GM12878 (cell line): ENCODE data around the gene LRRC41. TPM values are rescaled to one million over a fixed set of nuclear protein-coding genes. Genes with fewer than 3 reads are reported as not detected.

Experiments
- ATAC-seq: fragments of 200-7000 bp; cut with Tn5 transposase; 3 replicates; pipeline ENCODE4 v1.9.1; 2020; ENCODE audit warnings: mild to moderate bottlenecking, moderate library complexity
- BruUV-seq: library from RNA; stranded (reverse); fragments of 400-500 nt; replicated peaks from 2 replicates; lab custom pipeline; 2021; lab: Mats Ljungman, UMichigan
- CTCF ChIA-PET: fragments of 300-600 bp; sonication (Branson Sonifier 250); formaldehyde crosslinking; extraction: SDS; loops from one replicate; lab custom pipeline; 2021; ENCODE audit warnings: inconsistent platforms; lab: Yijun Ruan, JAX
- POLR2A ChIA-PET: fragments of 350-600 bp; formaldehyde crosslinking; extraction: SDS; loops from one replicate; lab custom pipeline; 2021; ENCODE audit warnings: inconsistent platforms; lab: Charles Lee
- RAD21 ChIA-PET: fragments of 300-600 bp; sonication (Branson Sonifier 250); formaldehyde crosslinking; loops from one replicate; lab custom pipeline; 2023; ENCODE audit warnings: antibody characterized with exemption; ENCODE audit not compliant: unreplicated experiment; lab: Charles Lee
- SMC1A ChIA-PET: fragments of 300-600 bp; sonication (Branson Sonifier 250); formaldehyde crosslinking; loops from one replicate; lab custom pipeline; 2023; ENCODE audit not compliant: unreplicated experiment, uncharacterized antibody; lab: Charles Lee
- DNase-seq: peaks from one replicate; pipeline ENCODE4 v3.0.0-alpha.2; 2011; ENCODE audit warnings: low read depth, low spot score
- FAIRE-seq: peaks from 3 replicates; lab custom pipeline; 2011; peaks lifted over from hg19 to GRCh38; lab: Jason Lieb, UNC
- H2AFZ ChIP-seq: 2 replicates; pipeline ENCODE4 v1.6.0; 2011; ENCODE audit warnings: low read depth, low read length, control low read depth; ENCODE audit not compliant: control insufficient read depth
- H3K27ac ChIP-seq: 2 replicates; pipeline ENCODE4 v1.5.1; 2011; ENCODE audit warnings: control low read depth; ENCODE audit not compliant: control insufficient read depth, insufficient read depth
- H3K27me3 ChIP-seq, 2 experiments: replicated peaks in 1 of 2; 2 replicates each; pipeline versions ENCODE4 v1.6.0 to v1.6.1; 2011; ENCODE audit warnings: low read length in 1 of 2; ENCODE audit not compliant: control insufficient read depth in 2 of 2, insufficient read depth in 2 of 2
- H3K36me3 ChIP-seq, 2 experiments: 2 replicates each; pipeline ENCODE4 v1.5.1; 2011; ENCODE audit warnings: low read length in 1 of 2; ENCODE audit not compliant: control insufficient read depth in 2 of 2, insufficient read depth in 2 of 2
- H3K4me1 ChIP-seq: 2 replicates; pipeline ENCODE4 v1.6.1; 2011; ENCODE audit warnings: mild to moderate bottlenecking, low read length, moderate library complexity, mixed read lengths; ENCODE audit not compliant: control insufficient read depth, insufficient read depth
- H3K4me2 ChIP-seq: 2 replicates; pipeline ENCODE4 v1.6.0; 2011; ENCODE audit warnings: control low read depth; ENCODE audit not compliant: control insufficient read depth, insufficient read depth
- H3K4me3 ChIP-seq: fragments of 200-600 bp; sonication (generic); 2 replicates; pipeline ENCODE4 v1.5.1; 2016
- H3K79me2 ChIP-seq: 2 replicates; pipeline ENCODE4 v1.6.0; 2011; ENCODE audit warnings: low read length; ENCODE audit not compliant: control insufficient read depth, insufficient read depth
- H3K9ac ChIP-seq: 2 replicates; pipeline ENCODE4 v1.8.0; 2011; ENCODE audit warnings: low read length, control low read depth, mixed read lengths; ENCODE audit not compliant: control insufficient read depth, insufficient read depth
- H3K9me3 ChIP-seq: replicated peaks from 3 replicates; pipeline ENCODE4 v1.5.1; 2011; ENCODE audit warnings: mild to moderate bottlenecking, low read length; ENCODE audit not compliant: control insufficient read depth, insufficient read depth
- H4K20me1 ChIP-seq: 2 replicates; pipeline ENCODE4 v1.6.0; 2011; ENCODE audit not compliant: control insufficient read depth, insufficient read depth
- CEBPB ChIP-seq, 2 experiments: fragments of 150-350 bp in 1 of 2; IDR thresholded peaks; 2 replicates each; pipeline ENCODE4 v1.6.1; 2012 to 2014; ENCODE audit warnings: low read depth in 2 of 2, low read length in 2 of 2, borderline replicate concordance in 1 of 2, inconsistent platforms in 1 of 2
- DPF2 ChIP-seq: fragments of 450-650 bp; IDR thresholded peaks from 2 replicates; pipeline ENCODE4 v1.6.1; 2017; ENCODE audit warnings: mild to moderate bottlenecking
- NFIC ChIP-seq: IDR thresholded peaks from 2 replicates; pipeline ENCODE4 v1.6.1; 2012; ENCODE audit warnings: low read depth, mild to moderate bottlenecking, inconsistent platforms, low read length, moderate library complexity
- PML ChIP-seq: IDR thresholded peaks from 2 replicates; pipeline ENCODE4 v1.6.1; 2012; ENCODE audit warnings: low read length, inconsistent platforms
- POLR2A ChIP-seq: IDR thresholded peaks from 2 replicates; pipeline ENCODE4 v1.6.1; 2011; ENCODE audit warnings: low read depth, mild to moderate bottlenecking, low read length
- RELA ChIP-seq: fragments of 450-650 bp; IDR thresholded peaks from 2 replicates; pipeline ENCODE4 v1.8.0; 2014; ENCODE audit warnings: borderline replicate concordance; ENCODE audit not compliant: partially characterized antibody
- SMAD5 ChIP-seq: IDR thresholded peaks from 2 replicates; pipeline ENCODE4 v1.6.1; 2016; ENCODE audit warnings: antibody characterized with exemption, low read depth
- TARDBP ChIP-seq: IDR thresholded peaks from 2 replicates; pipeline ENCODE4 v1.6.1; 2016; ENCODE audit warnings: borderline replicate concordance
- ZBED1 ChIP-seq: IDR thresholded peaks from 2 replicates; pipeline ENCODE4 v1.6.1; 2016; ENCODE audit warnings: borderline replicate concordance
- WGBS: methylation state at CpG from one replicate; pipeline ENCODE4 v1.1.6; 2016; ENCODE audit warnings: low lambda C conversion rate; ENCODE audit not compliant: insufficient replicate concordance, insufficient coverage; ENCODE audit errors: missing lambda C conversion rate; 5-methylcytosine and 5-hydroxymethylcytosine counted together
- in situ Hi-C: fragments of 300-500 bp; cut with MboI; formaldehyde crosslinking; loops from 9 replicates; pipeline ENCODE4 v1.14.3; 2018; ENCODE audit warnings: mixed read lengths
- intact Hi-C: fragments of 100-400 bp; cut with micrococcal nuclease; formaldehyde crosslinking; loops from one replicate; pipeline ENCODE4 v1.14.2; 2022; ENCODE audit not compliant: unreplicated experiment
- polyA plus RNA-seq, 11 experiments: library from polyadenylated mRNA; depleted of rRNA in 4 of 11; unstranded in 6 of 11; stranded (reverse) in 5 of 11; fragments of >200 nt; fragmentation: Nextera tagmentation in 4 of 11; fragmentation: Illumina TruSeq in 1 of 11; extraction: Ambion mirVana in 4 of 11; extraction: Trizol in 1 of 11; gene quantifications; 1 replicate in 1 of 11; 2 replicates in 10 of 11; pipeline versions ENCODE4 v1.2.1 to v1.2.3, GENCODE V29; 2011 to 2016; ENCODE audit warnings: inconsistent platforms in 2 of 11, missing spikeins in 2 of 11, low read depth in 1 of 11
- total RNA-seq, 4 experiments: library from RNA; depleted of rRNA in 3 of 4; stranded (reverse); fragments of >200 nt in 3 of 4; fragmentation: Illumina TruSeq in 1 of 4; extraction: Trizol in 1 of 4; gene quantifications; 2 replicates each; pipeline versions ENCODE4 v1.2.1 to v1.2.3, GENCODE V29; 2013 to 2021

LRRC41 gene
- total and polyA plus RNA-seq, 10 of the 15 experiments (the other 5 are each of a cell fraction or from before 2014, with no cell fraction given): 12.0 to 79.9 (median 48.5) TPM

DNA sequence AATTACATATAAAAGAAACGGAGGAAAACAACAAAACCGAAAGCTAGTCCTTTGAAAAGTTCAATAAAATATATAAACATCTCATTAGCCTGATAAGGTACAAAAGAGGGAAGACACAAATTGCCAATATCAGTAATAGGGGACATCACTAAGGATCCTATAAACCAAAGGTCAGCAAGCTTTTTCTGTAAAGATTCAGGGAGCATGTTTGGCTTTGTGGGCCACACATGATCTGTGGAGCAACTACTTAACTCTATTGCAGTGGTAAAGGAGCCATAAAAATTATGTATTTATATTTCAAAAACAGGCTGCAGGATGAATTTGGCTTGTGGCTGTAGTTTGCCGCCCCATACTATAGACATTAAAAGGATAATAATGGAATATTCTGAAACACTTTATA is 31.7 kb upstream of the LRRC41 start (continued):
- TF ChIP-seq NFIC (no peak), TARDBP (no peak), RELA (no peak), POLR2A (no peak), CEBPB (IDR thresholded peaks at IDR 0.05; ENCODE audit: borderline replicate concordance in 1 of 2, low read depth in 2 of 2, low read length in 2 of 2) (no peak)

GRCh38 chr1:46334030-46334384 is 30.6 kb upstream of the LRRC41 start:
- DNase-seq (no peak), ATAC-seq (no peak), FAIRE-seq (no peak)
- Histone ChIP-seq H4K20me1 (no peaks in the 10 kb centered on the region), H2AFZ (no peak overlapping the region), H3K9ac (no peak overlapping the region), H3K36me3 (no peaks in the 10 kb centered on the region), H3K4me1 (peaks cover 25% of the 10 kb centered on the region), H3K79me2 (peaks cover 36% of the 10 kb centered on the region), H3K9me3 (no peaks in the 10 kb centered on the region), H3K4me3 (no peak overlapping the region), H3K27me3 (no peaks in the 10 kb centered on the region), H3K27ac (peak overlapping the region; percentile 98), H3K4me2 (no peak overlapping the region)
- TSS peak; percentile 83 for BruUV-seq
- in situ Hi-C loops (no loop called here), intact Hi-C loops (loop anchor here (10.0 kb wide), 1 partner anchor 199 kb away; the partner anchor contains the start of gene PIK3R3)
- TF ChIP-seq DPF2: no peak
- TF ChIP-seq POLR2A: peak; percentile 51
- TF ChIP-seq PML: 0 out of 2 replicates have a peak, but pooled peaks have one; percentile 11
- 0 out of 2 replicates have a peak, but pooled peaks have one; percentile 12 for TF ChIP-seq ZBED1
- no peak for TF ChIP-seq SMAD5
- ChIA-PET RAD21 (interaction anchor here (0.6 to 4.1 kb wide), 16 partner anchors 9 to 270 kb away, joined by 3 to 56 read pairs (median 4); partner anchors contain the start of genes LRRC41, MKNK1, NSUN4 and RAD54L), POLR2A (interaction anchor here (0.5 to 2.5 kb wide), 10 partner anchors 9 to 816 kb away, joined by 3 to 35 read pairs (median 8); partner anchors contain the start of genes LRRC41, NSUN4, RAD54L and UQCRH), CTCF (interaction anchor here (0.9 to 6.2 kb wide), 21 partner anchors 10 to 200 kb away, joined by 3 to 267 read pairs (median 5); partner anchors contain the start of genes LRRC41, NSUN4 and UQCRH), SMC1A (interaction anchor here (0.7 to 4.0 kb wide), 13 partner anchors 10 to 154 kb away, joined by 3 to 141 read pairs (median 5); partner anchors contain the start of genes LRRC41 and UQCRH)
- 50% methylated on average over 2 of the region's 2 CpGs for WGBS
